Left ventricle myocardium superior (tissue), 1 donor: Measurements from ENCODE around the gene SPPL2C. TPM values are rescaled to one million over a fixed set of nuclear protein-coding genes. Genes with fewer than 3 reads are reported as not detected.

Experiments
- ATAC-seq: fragments of 200-7000 bp; cut with Tn5 transposase; one replicate; pipeline ENCODE4 v1.9.1; 2020; ENCODE audit warnings: mild to moderate bottlenecking, moderate library complexity
- DNase-seq: peaks from one replicate; pipeline ENCODE4 v3.0.0-alpha.2; 2020
- intact Hi-C: fragments of 100-400 bp; cut with micrococcal nuclease; formaldehyde crosslinking; loops from one replicate; pipeline ENCODE4 v1.11.0; 2022
- total RNA-seq: library from RNA; stranded (reverse); fragmentation: NEBNext Ultra II Directional; extraction: Animal tissue kit (Norgen Biotek cat#: 25700); gene quantifications from one replicate; pipeline ENCODE4 v1.2.1, GENCODE V29; 2021
- donor health status: DM: no; HTN: yes; CAD: no; lungs with severe emphysema.

SPPL2C gene
- total RNA-seq, 1 donor from 2014 or later: not detected

GRCh38 chr17:45826919-45827588 is 17.6 kb upstream of the SPPL2C start:
- ATAC-seq (no peak), DNase-seq (no peak)
- intact Hi-C loops: no loop called here

- intact Hi-C loops: no loop called here
- DNase-seq (no peak), ATAC-seq (no peak)
These were observed 16.5 kb upstream of the SPPL2C start for GRCh38 chr17:45828171-45828570.

GRCh38 chr17:45828582-45829133 is 16.0 kb upstream of the SPPL2C start:
- ATAC-seq (no peak), DNase-seq (no peak)
- intact Hi-C loops: no loop called here

GRCh38 chr17:45833920-45834319 is 10.8 kb upstream of the SPPL2C start:
- ATAC-seq (no peak), DNase-seq (no peak)
- intact Hi-C loops: loop anchor here (5.0 kb wide), 1 partner anchor 192 kb away; no protein-coding TSS in a partner anchor

GRCh38 chr17:45834471-45835396 is 9.9 kb upstream of the SPPL2C start:
- ATAC-seq (no peak), DNase-seq (no peak)
- intact Hi-C loops: loop anchor here (5.0 kb wide), 1 partner anchor 192 kb away; no protein-coding TSS in a partner anchor

GRCh38 chr17:45835481-45835880 is 9.2 kb upstream of the SPPL2C start:
- no peak for DNase-seq
- no peak for ATAC-seq
- intact Hi-C loops: no loop called here

GRCh38 chr17:45836047-45837044 is 8.3 kb upstream of the SPPL2C start:
- no peak for DNase-seq
- ATAC-seq: no peak
- intact Hi-C loops: no loop called here

GRCh38 chr17:45837187-45837586 is 7.5 kb upstream of the SPPL2C start:
- intact Hi-C loops: no loop called here
- ATAC-seq: no peak
- no peak for DNase-seq

GRCh38 chr17:45837603-45838002 is 7.1 kb upstream of the SPPL2C start:
- no peak for DNase-seq
- intact Hi-C loops: no loop called here
- no peak for ATAC-seq

GRCh38 chr17:45838751-45839295 is 5.9 kb upstream of the SPPL2C start:
- ATAC-seq: no peak
- intact Hi-C loops: no loop called here
- no peak for DNase-seq

GRCh38 chr17:45839442-45839841 is 5.2 kb upstream of the SPPL2C start:
- ATAC-seq (no peak), DNase-seq (no peak)
- intact Hi-C loops: no loop called here

GRCh38 chr17:45841186-45841585 is 3.5 kb upstream of the SPPL2C start:
- DNase-seq (no peak), ATAC-seq (no peak)
- intact Hi-C loops: no loop called here

GRCh38 chr17:45841883-45842525 is 2.7 kb upstream of the SPPL2C start:
- ATAC-seq: no peak
- DNase-seq: no peak
- intact Hi-C loops: no loop called here

- DNase-seq: no peak
- intact Hi-C loops: no loop called here
- ATAC-seq: no peak
These were observed 959 bp upstream of the SPPL2C start for GRCh38 chr17:45843722-45844121.

- ATAC-seq (no peak), DNase-seq (no peak)
- intact Hi-C loops: no loop called here
These were observed 900 bp downstream of the SPPL2C start for GRCh38 chr17:45845376-45846185.

GRCh38 chr17:45846223-45846622 is 1.5 kb downstream of the SPPL2C start:
- no peak for ATAC-seq
- intact Hi-C loops: no loop called here
- DNase-seq: no peak

- DNase-seq (no peak), ATAC-seq (no peak)
- intact Hi-C loops: no loop called here
These were observed 2.0 kb downstream of the SPPL2C start for GRCh38 chr17:45846646-45847045.
